ENCODE results near the gene SERPINB12. TPM values are rescaled to one million over a fixed set of nuclear protein-coding genes. Genes with fewer than 3 reads are reported as not detected.

SERPINB12 gene
- total and polyA plus RNA-seq, 2 of the 4 experiments (the other 2 are of a cell fraction), result not detected

DNA sequence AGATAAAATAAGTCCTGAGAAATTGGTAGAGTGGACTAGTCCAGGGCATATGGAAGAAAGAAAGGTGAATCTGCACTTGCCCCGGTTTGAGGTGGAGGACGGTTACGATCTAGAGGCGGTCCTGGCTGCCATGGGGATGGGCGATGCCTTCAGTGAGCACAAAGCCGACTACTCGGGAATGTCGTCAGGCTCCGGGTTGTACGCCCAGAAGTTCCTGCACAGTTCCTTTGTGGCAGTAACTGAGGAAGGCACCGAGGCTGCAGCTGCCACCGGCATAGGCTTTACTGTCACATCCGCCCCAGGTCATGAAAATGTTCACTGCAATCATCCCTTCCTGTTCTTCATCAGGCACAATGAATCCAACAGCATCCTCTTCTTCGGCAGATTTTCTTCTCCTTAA is 54.8 kb downstream of the SERPINB12 start:
- Histone ChIP-seq H2AK9ac (replicated peaks; ENCODE audit: low read depth, low read length, poor library complexity) (no peak overlapping the region), H3K4me1 (ENCODE audit: control insufficient read depth, insufficient read depth, low read length) (no peaks in the 10 kb centered on the region), H4K20me1 (ENCODE audit: insufficient read depth, low read length) (no peaks in the 10 kb centered on the region), H4K5ac (ENCODE audit: low read depth, low read length) (no peak overlapping the region), H2BK120ac (ENCODE audit: low read depth, low read length) (no peak overlapping the region), H3K4ac (ENCODE audit: low read depth, low read length) (no peak overlapping the region), H3K4me2 (ENCODE audit: low read depth, low read length) (no peak overlapping the region), H2AFZ (replicated peaks; ENCODE audit: low read length, poor library complexity) (no peak overlapping the region), H3K14ac (replicated peaks; ENCODE audit: low read depth, low read length) (no peak overlapping the region), H3K9me3 (ENCODE audit: control insufficient read depth, insufficient read depth, low read length) (no peaks in the 10 kb centered on the region), H3K56ac (ENCODE audit: extremely low read depth, insufficient read depth, low read length) (no peak overlapping the region), H3K9ac (ENCODE audit: low read depth, low read length) (no peak overlapping the region), H3K27ac (ENCODE audit: insufficient read depth, low read length) (no peak overlapping the region), H2BK5ac (ENCODE audit: low read depth, low read length, poor library complexity, severe bottlenecking) (no peak overlapping the region), H4K91ac (ENCODE audit: insufficient read depth, low read depth, low read length) (no peak overlapping the region), H2BK20ac (ENCODE audit: low read depth, low read length) (no peak overlapping the region), H3K18ac (ENCODE audit: low read depth, low read length) (no peak overlapping the region), H3K36me3 (ENCODE audit: control insufficient read depth, insufficient read depth, low read length) (no peaks in the 10 kb centered on the region), H2BK15ac (ENCODE audit: low read depth, low read length) (no peak overlapping the region), H3K79me1 (ENCODE audit: low read depth in 1 of 2, low read length in 2 of 2) (no peaks in the 10 kb centered on the region), H2AK5ac (ENCODE audit: low read depth, low read length) (no peak overlapping the region), H3K4me3 (ENCODE audit: insufficient read depth, low read depth, low read length) (no peak overlapping the region), H4K8ac (ENCODE audit: low read depth in 2 of 2, low read length in 2 of 2) (no peak overlapping the region), H3K27me3 (ENCODE audit: control insufficient read depth, insufficient read depth, low read length) (no peaks in the 10 kb centered on the region; the same call in 1 of the 2 replicates), H3K23ac (ENCODE audit: low read depth, low read length) (no peak overlapping the region), H3K9me1 (ENCODE audit: insufficient read depth, low read length) (no peaks in the 10 kb centered on the region)
- WGBS, 2 experiments (ENCODE audit: extremely low coverage in 2 of 2, insufficient read length in 1 of 2), result 68% methylated on average over 13 of the region's 14 CpGs; no CpG with 5 or more reads in 1 of the 2 experiments
- BruUV-seq (replicated peaks), result no TSS peak
- dilution Hi-C loops (cut with HindIII; ENCODE audit: low sequenced_read_pairs, unreplicated experiment), result no loop called here
- ATAC-seq (ENCODE audit: low read depth) (no peak), DNase-seq (no peak)
- TF ChIP-seq, protein P1, sequence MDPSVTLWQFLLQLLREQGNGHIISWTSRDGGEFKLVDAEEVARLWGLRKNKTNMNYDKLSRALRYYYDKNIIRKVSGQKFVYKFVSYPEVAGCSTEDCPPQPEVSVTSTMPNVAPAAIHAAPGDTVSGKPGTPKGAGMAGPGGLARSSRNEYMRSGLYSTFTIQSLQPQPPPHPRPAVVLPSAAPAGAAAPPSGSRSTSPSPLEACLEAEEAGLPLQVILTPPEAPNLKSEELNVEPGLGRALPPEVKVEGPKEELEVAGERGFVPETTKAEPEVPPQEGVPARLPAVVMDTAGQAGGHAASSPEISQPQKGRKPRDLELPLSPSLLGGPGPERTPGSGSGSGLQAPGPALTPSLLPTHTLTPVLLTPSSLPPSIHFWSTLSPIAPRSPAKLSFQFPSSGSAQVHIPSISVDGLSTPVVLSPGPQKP (IDR thresholded peaks at IDR 0.05; ENCODE audit: borderline replicate concordance, low read depth, low read length), result no peak
- TF ChIP-seq BHLHE40 (IDR thresholded peaks at IDR 0.05; ENCODE audit: low read depth, low read length) (no peak), NFE2L2 (IDR thresholded peaks at IDR 0.05; ENCODE audit: low read depth, low read length) (no peak), CHD1 (IDR thresholded peaks at IDR 0.05; ENCODE audit: low read depth, low read length) (no peak), SMC3 (IDR thresholded peaks at IDR 0.05; ENCODE audit: low read depth, low read length) (no peak), RCOR1 (IDR thresholded peaks at IDR 0.05; ENCODE audit: insufficient replicate concordance, low read length) (no peak), CEBPB (IDR thresholded peaks at IDR 0.05; ENCODE audit: low read depth, low read length) (no peak), MXI1 (IDR thresholded peaks at IDR 0.05; ENCODE audit: borderline replicate concordance, low read depth, low read length) (no peak), RFX5 (IDR thresholded peaks at IDR 0.05; ENCODE audit: low read depth, low read length) (no peak), MAZ (IDR thresholded peaks at IDR 0.05; ENCODE audit: borderline replicate concordance, low read depth, low read length) (no peak), MAFK (IDR thresholded peaks at IDR 0.05; ENCODE audit: low read depth, low read length) (no peak), POLR2A (IDR thresholded peaks at IDR 0.05; ENCODE audit: low read depth, low read length) (no peak), RAD21 (IDR thresholded peaks at IDR 0.05; ENCODE audit: low read length) (no peak), FOS (IDR thresholded peaks at IDR 0.05; ENCODE audit: low read depth, low read length) (no peak), USF2 (IDR thresholded peaks at IDR 0.05; ENCODE audit: low read depth, low read length) (no peak)
- TF ChIP-seq, protein P2, sequence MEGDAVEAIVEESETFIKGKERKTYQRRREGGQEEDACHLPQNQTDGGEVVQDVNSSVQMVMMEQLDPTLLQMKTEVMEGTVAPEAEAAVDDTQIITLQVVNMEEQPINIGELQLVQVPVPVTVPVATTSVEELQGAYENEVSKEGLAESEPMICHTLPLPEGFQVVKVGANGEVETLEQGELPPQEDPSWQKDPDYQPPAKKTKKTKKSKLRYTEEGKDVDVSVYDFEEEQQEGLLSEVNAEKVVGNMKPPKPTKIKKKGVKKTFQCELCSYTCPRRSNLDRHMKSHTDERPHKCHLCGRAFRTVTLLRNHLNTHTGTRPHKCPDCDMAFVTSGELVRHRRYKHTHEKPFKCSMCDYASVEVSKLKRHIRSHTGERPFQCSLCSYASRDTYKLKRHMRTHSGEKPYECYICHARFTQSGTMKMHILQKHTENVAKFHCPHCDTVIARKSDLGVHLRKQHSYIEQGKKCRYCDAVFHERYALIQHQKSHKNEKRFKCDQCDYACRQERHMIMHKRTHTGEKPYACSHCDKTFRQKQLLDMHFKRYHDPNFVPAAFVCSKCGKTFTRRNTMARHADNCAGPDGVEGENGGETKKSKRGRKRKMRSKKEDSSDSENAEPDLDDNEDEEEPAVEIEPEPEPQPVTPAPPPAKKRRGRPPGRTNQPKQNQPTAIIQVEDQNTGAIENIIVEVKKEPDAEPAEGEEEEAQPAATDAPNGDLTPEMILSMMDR (conservative IDR thresholded peaks at IDR 0.05; ENCODE audit: low read depth, low read length), result no peak
- CTCF ChIA-PET, result no interaction called here
- POLR2A ChIA-PET (ENCODE audit: unreplicated experiment), result no interaction called here
- intact Hi-C loops (cut with micrococcal nuclease), result no loop called here
- in situ Hi-C loops (cut with MboI; ENCODE audit: low sequenced_read_pairs), result no loop called here

Measured in IMR-90 (cell line).